SH-SY5Y (cell line): Measurements from ENCODE around the gene PLCG1.

Experiments used
- GATA2 ChIP-seq: IDR thresholded peaks from 2 replicates; pipeline ENCODE4 v1.6.1; 2011; ENCODE audit warnings: mild to moderate bottlenecking, low read depth, low read length
- GATA3 ChIP-seq: IDR thresholded peaks from 2 replicates; pipeline ENCODE4 v1.6.1; 2011; ENCODE audit warnings: low read depth, mild to moderate bottlenecking, low read length, moderate library complexity

DNA sequence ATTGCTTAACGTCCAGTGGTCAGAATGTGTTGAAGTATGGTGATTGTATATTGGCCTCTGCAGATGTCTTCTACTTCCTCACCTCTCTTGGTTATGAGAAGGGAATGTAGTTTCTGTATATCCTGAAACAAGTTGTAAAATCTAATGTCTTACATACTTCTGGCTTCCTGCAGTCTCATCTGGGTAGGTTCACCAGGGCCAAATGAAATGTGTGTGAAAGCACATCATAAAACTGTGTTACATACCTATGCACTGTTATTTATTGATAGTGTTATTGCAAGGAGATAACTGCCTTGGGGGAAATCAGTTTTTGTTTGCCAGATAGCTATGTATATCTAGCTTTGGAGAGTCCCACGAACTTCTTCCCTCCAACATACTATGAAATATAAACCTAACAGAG, 35.7 kb upstream of the PLCG1 start:
- TF ChIP-seq GATA2 (no peak), GATA3 (no peak)
